AML-193 (cell line): ENCODE results near the gene MLXIPL.

ENCODE experiments used
- DNase-seq, 2 experiments: peaks; one replicate each; lab custom pipeline; 2025; lab: John Stamatoyannopoulos, UW

MLXIPL gene

DNA sequence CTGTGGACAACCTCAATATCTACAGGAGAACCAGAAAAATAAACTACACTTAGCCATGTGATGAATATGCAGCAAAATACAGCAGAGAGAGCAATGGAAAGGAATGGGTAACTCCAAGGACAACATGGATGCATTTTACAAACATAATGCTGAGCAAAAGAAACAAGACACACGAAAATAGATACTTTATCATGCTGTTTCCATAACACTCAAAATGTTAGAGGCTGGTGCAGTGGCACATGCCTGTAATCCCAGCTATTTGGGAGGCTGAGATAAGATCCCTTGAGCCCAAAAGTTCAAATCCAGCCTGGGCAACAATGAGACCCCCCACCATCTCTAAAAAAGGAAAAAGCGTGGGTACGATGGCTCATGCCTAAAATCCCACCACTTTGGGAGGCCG is 75.1 kb downstream of the MLXIPL start:
- DNase-seq: no peak

DNA sequence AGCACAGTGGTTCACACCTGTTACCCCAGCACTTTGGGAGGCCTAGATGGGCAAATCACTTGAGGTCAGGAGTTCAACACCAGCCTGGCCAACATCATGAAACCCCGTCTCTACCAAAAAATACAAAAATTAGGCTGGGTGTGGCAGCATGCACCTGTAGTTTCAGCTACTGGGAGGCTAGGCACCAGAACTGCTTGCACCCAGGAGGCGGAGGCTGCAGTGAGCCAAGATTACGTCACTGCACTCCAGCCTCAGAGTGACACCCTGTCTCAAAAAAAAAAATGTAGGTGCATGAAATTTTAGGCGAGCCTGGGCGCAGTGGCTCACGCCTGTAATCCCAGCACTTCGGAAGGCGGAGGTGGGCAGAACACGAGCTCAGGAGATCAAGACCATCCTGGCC is 76.5 kb downstream of the MLXIPL start:
- DNase-seq: no peak

DNA sequence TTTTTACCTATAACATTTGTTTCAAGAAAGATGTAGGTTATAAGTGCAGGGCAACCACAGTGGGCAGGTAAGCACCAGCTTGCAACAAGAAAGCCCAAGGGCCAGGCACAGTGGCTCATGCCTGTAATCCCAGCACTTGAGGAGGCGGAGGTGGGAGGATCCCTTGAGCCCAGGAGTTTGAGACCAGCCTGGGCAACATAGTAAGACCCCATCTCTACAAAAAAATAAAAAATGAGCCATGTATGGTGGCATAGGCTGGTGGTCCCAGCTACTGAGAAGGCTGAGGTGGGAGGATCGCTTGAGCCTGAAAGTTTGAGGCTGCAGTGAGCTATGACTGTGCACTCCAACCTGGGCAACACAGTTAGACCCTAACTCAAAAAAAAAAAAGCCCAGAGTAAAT is 79.6 kb downstream of the MLXIPL start:
- no peak for DNase-seq
